H9 (cell line): ENCODE results near the gene DNAJC8. TPM values are rescaled to one million over a fixed set of nuclear protein-coding genes. Genes with fewer than 3 reads are reported as not detected.

Experiments
- DNase-seq: peaks from one replicate; pipeline ENCODE4 v3.0.0-alpha.2; 2017
- H2AFZ ChIP-seq: one replicate; pipeline ENCODE4 v1.6.1; 2013; ENCODE audit warnings: mild to moderate bottlenecking, low read length, control low read depth, moderate library complexity
- H2AK5ac ChIP-seq: 2 replicates; pipeline ENCODE4 v1.6.1; 2013; ENCODE audit warnings: low read length, control low read depth, mixed read lengths; ENCODE audit not compliant: insufficient read length
- H2BK120ac ChIP-seq: one replicate; pipeline ENCODE4 v1.6.1; 2013; ENCODE audit warnings: low read depth, mild to moderate bottlenecking, low read length, control low read depth, inconsistent platforms; ENCODE audit not compliant: poor library complexity, severe bottlenecking
- H2BK12ac ChIP-seq: 2 replicates; pipeline ENCODE4 v1.6.1; 2013; ENCODE audit warnings: low read length, control low read depth, mixed read lengths, low read depth; ENCODE audit not compliant: insufficient read length
- H2BK15ac ChIP-seq: 2 replicates; pipeline ENCODE4 v1.6.1; 2013; ENCODE audit warnings: low read depth, low read length, control low read depth
- H2BK20ac ChIP-seq: one replicate; pipeline ENCODE4 v1.6.1; 2013; ENCODE audit warnings: low read depth, mild to moderate bottlenecking, low read length, control low read depth, inconsistent platforms; ENCODE audit not compliant: poor library complexity, severe bottlenecking
- H2BK5ac ChIP-seq: 2 replicates; pipeline ENCODE4 v1.6.1; 2013; ENCODE audit warnings: low read length, control low read depth, mixed read lengths; ENCODE audit not compliant: insufficient read length
- H3K14ac ChIP-seq: 2 replicates; pipeline ENCODE4 v1.6.1; 2013; ENCODE audit warnings: low read length, control low read depth; ENCODE audit not compliant: insufficient read depth
- H3K18ac ChIP-seq: 2 replicates; pipeline ENCODE4 v1.6.1; 2013; ENCODE audit warnings: low read depth, mild to moderate bottlenecking, mixed read lengths, low read length, control low read depth; ENCODE audit not compliant: insufficient read length
- H3K23ac ChIP-seq: 2 replicates; pipeline ENCODE4 v1.6.1; 2013; ENCODE audit warnings: low read length, control low read depth, mixed read lengths, low read depth; ENCODE audit not compliant: insufficient read length
- H3K23me2 ChIP-seq: 2 replicates; pipeline ENCODE4 v1.6.1; 2013; ENCODE audit warnings: low read depth, mild to moderate bottlenecking, mixed read lengths, low read length, control low read depth; ENCODE audit not compliant: insufficient read length, poor library complexity, severe bottlenecking
- H3K27ac ChIP-seq: 2 replicates; pipeline ENCODE4 v1.5.1; 2013; ENCODE audit warnings: low read length, control low read depth, mixed read lengths, low read depth; ENCODE audit not compliant: insufficient read length
- H3K27me3 ChIP-seq: 2 replicates; pipeline ENCODE4 v1.6.1; 2013; ENCODE audit warnings: low read length, control low read depth, inconsistent platforms; ENCODE audit not compliant: insufficient read depth
- H3K4ac ChIP-seq: 2 replicates; pipeline ENCODE4 v1.6.1; 2013; ENCODE audit warnings: low read depth, mild to moderate bottlenecking, control low read depth, inconsistent platforms, low read length, moderate library complexity
- H3K4me1 ChIP-seq: 2 replicates; pipeline ENCODE4 v1.6.1; 2013; ENCODE audit warnings: low read length, control low read depth, inconsistent platforms; ENCODE audit not compliant: insufficient read depth
- H3K4me2 ChIP-seq: 2 replicates; pipeline ENCODE4 v1.6.1; 2013; ENCODE audit warnings: low read length, control low read depth, mixed read lengths; ENCODE audit not compliant: insufficient read length, insufficient read depth
- H3K56ac ChIP-seq: 2 replicates; pipeline ENCODE4 v1.6.1; 2013; ENCODE audit warnings: low read depth, mild to moderate bottlenecking, mixed read lengths, low read length, control low read depth; ENCODE audit not compliant: insufficient read length
- H3K79me1 ChIP-seq: 2 replicates; pipeline ENCODE4 v1.6.1; 2013; ENCODE audit warnings: low read depth, mild to moderate bottlenecking, moderate library complexity, low read length, control low read depth, inconsistent platforms; ENCODE audit not compliant: insufficient read depth, poor library complexity, severe bottlenecking
- H3K79me2 ChIP-seq: 2 replicates; pipeline ENCODE4 v1.6.1; 2013; ENCODE audit warnings: low read length, control low read depth, inconsistent platforms; ENCODE audit not compliant: insufficient read depth
- H3K9ac ChIP-seq: 2 replicates; pipeline ENCODE4 v1.6.1; 2013; ENCODE audit warnings: low read length, control low read depth, mixed read lengths; ENCODE audit not compliant: insufficient read length; ENCODE audit errors: extremely low read depth
- H3K9me3 ChIP-seq: one replicate; pipeline ENCODE4 v1.6.1; 2013; ENCODE audit warnings: low read depth, low read length, inconsistent platforms; ENCODE audit not compliant: control insufficient read depth
- H3T11ph ChIP-seq: one replicate; pipeline ENCODE4 v1.6.1; 2013; ENCODE audit warnings: mild to moderate bottlenecking, low read length, control low read depth, inconsistent platforms
- H4K20me1 ChIP-seq: one replicate; pipeline ENCODE4 v1.6.1; 2013; ENCODE audit not compliant: control insufficient read depth, insufficient read length, insufficient read depth
- H4K5ac ChIP-seq: 2 replicates; pipeline ENCODE4 v1.6.1; 2013; ENCODE audit warnings: low read depth, mild to moderate bottlenecking, mixed read lengths, low read length, control low read depth; ENCODE audit not compliant: insufficient read length
- H4K8ac ChIP-seq: replicated peaks from 2 replicates; pipeline ENCODE4 v1.6.1; 2013; ENCODE audit warnings: low read length, control low read depth, mixed read lengths, low read depth; ENCODE audit not compliant: insufficient read length
- H4K91ac ChIP-seq: 2 replicates; pipeline ENCODE4 v1.6.1; 2013; ENCODE audit warnings: low read depth, mild to moderate bottlenecking, moderate library complexity, mixed read lengths, low read length, control low read depth; ENCODE audit not compliant: insufficient read length
- H3K27ac Mint-ChIP-seq, 3 experiments: 2 replicates in 2 of 3; 3 replicates in 1 of 3; pipeline ENCODE4 v1.8.0; 2020 to 2021; ENCODE audit warnings: mixed read lengths in 3 of 3, mild to moderate bottlenecking in 1 of 3, moderate library complexity in 1 of 3
- H3K27me3 Mint-ChIP-seq: 2 replicates; pipeline ENCODE4 v1.8.0; 2021; ENCODE audit warnings: low read depth, mild to moderate bottlenecking, moderate library complexity, mixed read lengths
- H3K36me3 Mint-ChIP-seq, 3 experiments: 2 replicates in 2 of 3; 3 replicates in 1 of 3; pipeline ENCODE4 v1.8.0; 2020 to 2021; ENCODE audit warnings: low read depth in 3 of 3, mixed read lengths in 3 of 3; ENCODE audit not compliant: insufficient read depth in 1 of 3
- H3K4me1 Mint-ChIP-seq, 2 experiments: 2 replicates each; pipeline ENCODE4 v1.8.0; 2020; ENCODE audit warnings: mixed read lengths in 2 of 2
- H3K4me3 Mint-ChIP-seq, 2 experiments: 2 replicates in 1 of 2; 3 replicates in 1 of 2; pipeline ENCODE4 v1.8.0; 2020 to 2021; ENCODE audit warnings: mild to moderate bottlenecking in 2 of 2, mixed read lengths in 2 of 2, moderate library complexity in 1 of 2
- H3K9me3 Mint-ChIP-seq, 2 experiments: 2 replicates in 1 of 2; 3 replicates in 1 of 2; pipeline ENCODE4 v1.8.0; 2020; ENCODE audit warnings: mild to moderate bottlenecking in 2 of 2, mixed read lengths in 2 of 2, moderate library complexity in 1 of 2
- CTCF ChIP-seq: fragments of 200-600 bp; sonication (generic); conservative IDR thresholded peaks from 3 replicates; pipeline ENCODE4 v1.8.0; 2021; ENCODE audit warnings: antibody characterized with exemption, mild to moderate bottlenecking
- WGBS: extraction: QIAGEN DNeasy Blood & Tissue Kit; methylation state at CpG from one replicate; pipeline ENCODE4 v1.1.7; 2013; ENCODE audit warnings: missing lambda C conversion rate, low lambda C conversion rate, mixed read lengths; ENCODE audit not compliant: insufficient read length; ENCODE audit errors: extremely low coverage; 5-methylcytosine and 5-hydroxymethylcytosine counted together
- total RNA-seq: library from RNA; stranded (reverse); gene quantifications from 2 replicates; pipeline ENCODE4 v1.2.1, GENCODE V29; 2021

The DNAJC8 gene
- total RNA-seq, 1 experiment from 2014 or later, result 132 TPM

DNA sequence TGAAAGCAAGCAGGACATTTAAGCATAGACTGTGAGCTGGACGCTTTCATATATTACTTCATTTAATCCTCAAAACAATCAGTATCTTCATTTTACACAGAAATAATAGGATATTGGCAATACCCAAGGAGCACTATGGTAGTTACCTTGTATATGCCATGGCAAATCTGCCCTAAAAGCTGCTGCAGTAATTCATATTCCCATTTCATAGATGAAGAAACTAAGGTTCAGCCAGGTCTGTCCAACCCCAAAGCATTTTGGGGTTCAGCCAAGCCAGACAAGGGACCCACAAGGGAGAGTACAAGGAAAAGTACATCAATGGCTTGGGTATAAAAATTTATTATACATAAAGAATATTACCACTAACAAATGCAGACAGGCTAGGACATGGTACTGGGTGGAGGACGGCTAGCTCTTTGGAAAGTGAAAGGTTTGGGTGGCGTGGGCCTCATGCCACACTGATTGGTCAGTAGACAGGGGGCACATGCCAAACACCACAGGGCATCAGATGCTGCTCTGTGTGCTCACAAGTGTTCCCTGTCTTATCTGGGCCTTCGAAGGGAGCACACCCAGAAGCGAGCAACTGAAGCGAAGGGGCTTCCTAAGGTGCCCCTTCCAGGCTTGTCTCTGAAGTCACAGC lies 32.5 kb downstream of the DNAJC8 start:
- H3T11ph ChIP-seq, result no peak overlapping the region
- no peak overlapping the region for H4K91ac ChIP-seq
- Mint-ChIP-seq H3K36me3 (peaks cover 31 to 64% (median 52%) of the 10 kb centered on the region in 3 experiments; a peak in 6 of 7 replicates), H3K27ac (no peak overlapping the region), H3K9me3 (no peaks in the 10 kb centered on the region), H3K4me3 (no peak overlapping the region), H3K27me3 (peaks cover 1% of the 10 kb centered on the region; the same call in 1 of the 2 replicates), H3K4me1 (peaks cover 24 to 25% of the 10 kb centered on the region in 2 experiments)
- H3K79me2 ChIP-seq, result no peaks in the 10 kb centered on the region
- H4K8ac ChIP-seq, result no peak overlapping the region
- H3K56ac ChIP-seq, result no peak overlapping the region
- DNase-seq, result no peak
- H4K5ac ChIP-seq, result no peak overlapping the region
- WGBS, result no CpG with 5 or more reads among the region's 6 CpGs
- H2AFZ ChIP-seq, result no peak overlapping the region
- H3K4me2 ChIP-seq, result no peak overlapping the region
- TF ChIP-seq CTCF, result no peak
- no peak overlapping the region for H3K23ac ChIP-seq
- no peak overlapping the region for H2BK20ac ChIP-seq
- no peak overlapping the region for H2BK120ac ChIP-seq
- H3K27me3 ChIP-seq, result no peaks in the 10 kb centered on the region
- no peaks in the 10 kb centered on the region for H3K23me2 ChIP-seq
- H3K4ac ChIP-seq, result no peak overlapping the region
- H4K20me1 ChIP-seq, result no peaks in the 10 kb centered on the region
- peaks cover 7% of the 10 kb centered on the region; the same call in 1 of the 2 replicates for H3K4me1 ChIP-seq
- H3K79me1 ChIP-seq, result no peaks in the 10 kb centered on the region
- H2AK5ac ChIP-seq, result no peak overlapping the region
- H3K9me3 ChIP-seq, result no peaks in the 10 kb centered on the region
- no peak overlapping the region for H2BK12ac ChIP-seq
- H3K14ac ChIP-seq, result no peak overlapping the region
- H3K18ac ChIP-seq, result no peak overlapping the region
- H2BK15ac ChIP-seq, result no peak overlapping the region
- no peak overlapping the region for H2BK5ac ChIP-seq
- no peak overlapping the region for H3K9ac ChIP-seq
- no peak overlapping the region for H3K27ac ChIP-seq
